ENCODE data around the gene PCDH1. TPM values are rescaled to one million over a fixed set of nuclear protein-coding genes. Genes with fewer than 3 reads are reported as not detected.

The PCDH1 gene
- polyA plus RNA-seq, 4 donors = 15.7 to 43.9 (median 24.8) TPM

GRCh38 chr5:141869514-141869913 lies 8.7 kb downstream of the PCDH1 start:
- Histone ChIP-seq H3K4me1 (ENCODE audit: control insufficient read depth in 3 of 3, insufficient read depth in 2 of 3, low read depth in 1 of 3, low read length in 2 of 3) (peaks cover 10 to 84% (median 21%) of the 10 kb centered on the region in 3 donors), H3K4me3 (ENCODE audit: low read depth in 1 of 3, low read length in 3 of 3) (peak overlapping the region in 1 of 3 donors; percentile 2), H3K27ac (ENCODE audit: low read depth in 1 of 3, low read length in 2 of 3) (peak overlapping the region; percentile 74 to 90 (median 90)), H3K9me3 (ENCODE audit: control insufficient read depth in 2 of 2, insufficient read depth in 1 of 2, low read depth in 1 of 2, low read length in 1 of 2) (no peaks in the 10 kb centered on the region), H3K27me3 (ENCODE audit: control insufficient read depth in 3 of 3, insufficient read depth in 3 of 3, low read length in 3 of 3) (peaks cover 0 to 5% (median 0%) of the 10 kb centered on the region in 3 donors), H3K36me3 (ENCODE audit: control insufficient read depth in 3 of 3, insufficient read depth in 2 of 3, low read depth in 1 of 3, low read length in 3 of 3) (peaks cover 0 to 44% (median 4%) of the 10 kb centered on the region in 3 donors)
- WGBS, 3 donors = 13 to 52% (median 27%) methylated on average over 9 of the region's 9 CpGs
- DNase-seq (peak; percentile 72 to 97), FAIRE-seq (no peak)

- H3K4me3 ChIP-seq (ENCODE audit: low read depth in 1 of 3, low read length in 3 of 3) = peak overlapping the region in 1 of 3 donors; percentile 2
- H3K36me3 ChIP-seq (ENCODE audit: control insufficient read depth in 3 of 3, insufficient read depth in 2 of 3, low read depth in 1 of 3, low read length in 3 of 3) = peaks cover 0 to 49% (median 4%) of the 10 kb centered on the region in 3 donors
- FAIRE-seq = no peak
- DNase-seq = no peak
- peaks cover 10 to 79% (median 21%) of the 10 kb centered on the region in 3 donors for H3K4me1 ChIP-seq (ENCODE audit: control insufficient read depth in 3 of 3, insufficient read depth in 2 of 3, low read depth in 1 of 3, low read length in 2 of 3)
- H3K27me3 ChIP-seq (ENCODE audit: control insufficient read depth in 3 of 3, insufficient read depth in 3 of 3, low read length in 3 of 3) = peaks cover 0 to 2% (median 0%) of the 10 kb centered on the region in 3 donors
- H3K9me3 ChIP-seq (ENCODE audit: control insufficient read depth in 2 of 2, insufficient read depth in 1 of 2, low read depth in 1 of 2, low read length in 1 of 2) = no peaks in the 10 kb centered on the region
- 60 to 79% (median 61%) methylated on average over 14 of the region's 14 CpGs for WGBS, 3 donors
- H3K27ac ChIP-seq (ENCODE audit: low read depth in 1 of 3, low read length in 2 of 3) = peak overlapping the region; percentile 74 to 90 (median 90)
Observed at GRCh38 chr5:141869040-141869439, 9.2 kb downstream of the PCDH1 start.

- no peak overlapping the region for H3K4me3 ChIP-seq (ENCODE audit: low read depth in 1 of 3, low read length in 3 of 3)
- H3K36me3 ChIP-seq (ENCODE audit: control insufficient read depth in 3 of 3, insufficient read depth in 2 of 3, low read depth in 1 of 3, low read length in 3 of 3) = peaks cover 0 to 54% (median 4%) of the 10 kb centered on the region in 3 donors
- peak overlapping the region in 2 of 3 donors; percentile 90 for H3K27ac ChIP-seq (ENCODE audit: low read depth in 1 of 3, low read length in 2 of 3)
- H3K9me3 ChIP-seq (ENCODE audit: control insufficient read depth in 2 of 2, insufficient read depth in 1 of 2, low read depth in 1 of 2, low read length in 1 of 2) = no peaks in the 10 kb centered on the region
- no peaks in the 10 kb centered on the region for H3K27me3 ChIP-seq (ENCODE audit: control insufficient read depth in 3 of 3, insufficient read depth in 3 of 3, low read length in 3 of 3)
- FAIRE-seq (no peak), DNase-seq (no peak)
- H3K4me1 ChIP-seq (ENCODE audit: control insufficient read depth in 3 of 3, insufficient read depth in 2 of 3, low read depth in 1 of 3, low read length in 2 of 3) = peaks cover 8 to 74% (median 21%) of the 10 kb centered on the region in 3 donors
- WGBS, 3 donors = 78 to 90% (median 81%) methylated on average over 16 of the region's 16 CpGs
Observed at GRCh38 chr5:141868541-141868940, 9.7 kb downstream of the PCDH1 start.

- Histone ChIP-seq H3K27ac (ENCODE audit: low read depth in 1 of 3, low read length in 2 of 3) (peak overlapping the region; percentile 33 to 93 (median 72)), H3K27me3 (ENCODE audit: control insufficient read depth in 3 of 3, insufficient read depth in 3 of 3, low read length in 3 of 3) (no peaks in the 10 kb centered on the region), H3K36me3 (ENCODE audit: control insufficient read depth in 3 of 3, insufficient read depth in 2 of 3, low read depth in 1 of 3, low read length in 3 of 3) (peaks cover 0 to 62% (median 7%) of the 10 kb centered on the region in 3 donors), H3K4me3 (ENCODE audit: low read depth in 1 of 3, low read length in 3 of 3) (no peak overlapping the region), H3K4me1 (ENCODE audit: control insufficient read depth in 3 of 3, insufficient read depth in 2 of 3, low read depth in 1 of 3, low read length in 2 of 3) (peaks cover 8 to 67% (median 19%) of the 10 kb centered on the region in 3 donors), H3K9me3 (ENCODE audit: control insufficient read depth in 2 of 2, insufficient read depth in 1 of 2, low read depth in 1 of 2, low read length in 1 of 2) (no peaks in the 10 kb centered on the region)
- 34 to 55% (median 38%) methylated on average over 4 of the region's 4 CpGs for WGBS, 3 donors
- DNase-seq (no peak), FAIRE-seq (no peak)
Observed at GRCh38 chr5:141867651-141868050, 10.6 kb downstream of the PCDH1 start.

- H3K36me3 ChIP-seq (ENCODE audit: control insufficient read depth in 3 of 3, insufficient read depth in 2 of 3, low read depth in 1 of 3, low read length in 3 of 3) = peaks cover 0 to 68% (median 7%) of the 10 kb centered on the region in 3 donors
- no peak overlapping the region for H3K4me3 ChIP-seq (ENCODE audit: low read depth in 1 of 3, low read length in 3 of 3)
- H3K9me3 ChIP-seq (ENCODE audit: control insufficient read depth in 2 of 2, insufficient read depth in 1 of 2, low read depth in 1 of 2, low read length in 1 of 2) = no peaks in the 10 kb centered on the region
- peak overlapping the region; percentile 76 to 93 (median 80) for H3K27ac ChIP-seq (ENCODE audit: low read depth in 1 of 3, low read length in 2 of 3)
- peak; percentile 81 to 98 for DNase-seq
- 6 to 57% (median 29%) methylated on average over 5 of the region's 5 CpGs for WGBS, 3 donors
- H3K27me3 ChIP-seq (ENCODE audit: control insufficient read depth in 3 of 3, insufficient read depth in 3 of 3, low read length in 3 of 3) = no peaks in the 10 kb centered on the region
- H3K4me1 ChIP-seq (ENCODE audit: control insufficient read depth in 3 of 3, insufficient read depth in 2 of 3, low read depth in 1 of 3, low read length in 2 of 3) = peaks cover 8 to 62% (median 16%) of the 10 kb centered on the region in 3 donors
- FAIRE-seq = no peak
Observed at GRCh38 chr5:141867139-141867538, 11.1 kb downstream of the PCDH1 start.

- 26 to 61% (median 54%) methylated on average over 13 of the region's 13 CpGs for WGBS, 3 donors
- H3K4me3 ChIP-seq (ENCODE audit: low read depth in 1 of 3, low read length in 3 of 3) = no peak overlapping the region
- FAIRE-seq (no peak), DNase-seq (peak; percentile 74 to 89)
- peaks cover 0 to 75% (median 7%) of the 10 kb centered on the region in 3 donors for H3K36me3 ChIP-seq (ENCODE audit: control insufficient read depth in 3 of 3, insufficient read depth in 2 of 3, low read depth in 1 of 3, low read length in 3 of 3)
- H3K4me1 ChIP-seq (ENCODE audit: control insufficient read depth in 3 of 3, insufficient read depth in 2 of 3, low read depth in 1 of 3, low read length in 2 of 3) = peaks cover 5 to 52% (median 14%) of the 10 kb centered on the region in 3 donors
- no peaks in the 10 kb centered on the region for H3K27me3 ChIP-seq (ENCODE audit: control insufficient read depth in 3 of 3, insufficient read depth in 3 of 3, low read length in 3 of 3)
- H3K9me3 ChIP-seq (ENCODE audit: control insufficient read depth in 2 of 2, insufficient read depth in 1 of 2, low read depth in 1 of 2, low read length in 1 of 2) = no peaks in the 10 kb centered on the region
- H3K27ac ChIP-seq (ENCODE audit: low read depth in 1 of 3, low read length in 2 of 3) = peak overlapping the region; percentile 76 to 93 (median 80)
Observed at GRCh38 chr5:141866096-141866495, 12.1 kb downstream of the PCDH1 start.

- peaks cover 0 to 75% (median 7%) of the 10 kb centered on the region in 3 donors for H3K36me3 ChIP-seq (ENCODE audit: control insufficient read depth in 3 of 3, insufficient read depth in 2 of 3, low read depth in 1 of 3, low read length in 3 of 3)
- peaks cover 1 to 46% (median 14%) of the 10 kb centered on the region in 3 donors for H3K4me1 ChIP-seq (ENCODE audit: control insufficient read depth in 3 of 3, insufficient read depth in 2 of 3, low read depth in 1 of 3, low read length in 2 of 3)
- DNase-seq (no peak), FAIRE-seq (no peak)
- peak overlapping the region in 1 of 3 donors; percentile 93 for H3K27ac ChIP-seq (ENCODE audit: low read depth in 1 of 3, low read length in 2 of 3)
- no peaks in the 10 kb centered on the region for H3K27me3 ChIP-seq (ENCODE audit: control insufficient read depth in 3 of 3, insufficient read depth in 3 of 3, low read length in 3 of 3)
- no peak overlapping the region for H3K4me3 ChIP-seq (ENCODE audit: low read depth in 1 of 3, low read length in 3 of 3)
- 55 to 78% (median 56%) methylated on average over 2 of the region's 2 CpGs for WGBS, 3 donors
- no peaks in the 10 kb centered on the region for H3K9me3 ChIP-seq (ENCODE audit: control insufficient read depth in 2 of 2, insufficient read depth in 1 of 2, low read depth in 1 of 2, low read length in 1 of 2)
Observed at GRCh38 chr5:141865406-141865805, 12.8 kb downstream of the PCDH1 start.

GRCh38 chr5:141864371-141865370 lies 13.5 kb downstream of the PCDH1 start:
- H3K9me3 ChIP-seq (ENCODE audit: control insufficient read depth in 2 of 2, insufficient read depth in 1 of 2, low read depth in 1 of 2, low read length in 1 of 2) = no peaks in the 10 kb centered on the region
- FAIRE-seq (no peak), DNase-seq (no peak)
- peak overlapping the region in 1 of 3 donors; percentile 93 for H3K27ac ChIP-seq (ENCODE audit: low read depth in 1 of 3, low read length in 2 of 3)
- peaks cover 0 to 79% (median 7%) of the 10 kb centered on the region in 3 donors for H3K36me3 ChIP-seq (ENCODE audit: control insufficient read depth in 3 of 3, insufficient read depth in 2 of 3, low read depth in 1 of 3, low read length in 3 of 3)
- WGBS, 3 donors = 39 to 71% (median 48%) methylated on average over 24 of the region's 24 CpGs
- peaks cover 0 to 38% (median 9%) of the 10 kb centered on the region in 3 donors for H3K4me1 ChIP-seq (ENCODE audit: control insufficient read depth in 3 of 3, insufficient read depth in 2 of 3, low read depth in 1 of 3, low read length in 2 of 3)
- no peak overlapping the region for H3K4me3 ChIP-seq (ENCODE audit: low read depth in 1 of 3, low read length in 3 of 3)
- H3K27me3 ChIP-seq (ENCODE audit: control insufficient read depth in 3 of 3, insufficient read depth in 3 of 3, low read length in 3 of 3) = no peaks in the 10 kb centered on the region
